ENCODE measurements around the gene C18orf54. TPM values are rescaled to one million over a fixed set of nuclear protein-coding genes. Genes with fewer than 3 reads are reported as not detected.
A peak's percentile ranks its signal among the peaks of the same experiment; 100 is the strongest.

The C18orf54 gene
- total RNA-seq, 4 donors from 2014 or later: 0.37 to 5.1 (median 1.9) TPM

DNA sequence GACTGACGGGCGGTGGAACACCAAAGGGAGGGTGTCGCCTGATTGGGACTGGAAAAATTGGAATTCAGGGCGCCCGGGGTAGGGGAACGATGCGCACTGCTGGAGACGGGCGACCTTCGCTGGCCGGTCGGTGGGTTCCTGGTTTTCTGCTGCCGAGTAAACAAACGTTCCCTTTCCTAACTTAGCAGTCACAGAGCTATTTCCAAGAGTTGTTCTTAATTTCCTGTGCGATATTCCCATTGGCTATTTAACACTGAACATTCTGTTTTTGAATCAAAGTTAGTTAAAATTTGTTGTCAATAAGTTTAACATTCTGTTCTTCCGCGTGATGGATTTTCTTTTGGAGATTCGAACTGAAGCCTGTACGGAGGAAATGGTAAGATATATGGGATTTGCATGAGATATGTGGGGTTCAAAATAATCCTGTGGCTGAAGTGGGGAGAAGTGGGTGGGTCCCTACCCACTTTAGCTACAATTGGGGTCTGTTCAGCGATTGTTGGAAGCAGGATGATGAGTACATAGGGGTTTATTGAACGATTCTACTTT is 862 bp downstream of the C18orf54 start:
- peaks cover 0 to 15% (median 8%) of the 10 kb centered on the region in 4 donors for H3K4me1 ChIP-seq
- H3K4me3 ChIP-seq: peak overlapping the region; percentile 73 to 95 (median 75)
- DNase-seq: no peak
- in situ Hi-C loops (cut with MboI; ENCODE audit: low pct_ligation_motif_present in 1 of 4, low pct_unique_long_range_greater_than_20kb in 1 of 4, low sequenced_read_pairs in 3 of 4) (no loop called here), intact Hi-C loops (cut with DNase I; ENCODE audit: low total_unique reads) (no loop called here)
- H3K27me3 ChIP-seq: no peaks in the 10 kb centered on the region
- no peaks in the 10 kb centered on the region for H3K36me3 ChIP-seq
- H3K27ac ChIP-seq: peak overlapping the region; percentile 69 to 77 (median 76)
- TF ChIP-seq POLR2A (IDR thresholded peaks at IDR 0.05) (no peak), EP300 (IDR thresholded peaks at IDR 0.05; ENCODE audit: low read depth) (no peak), POLR2AphosphoS5 (IDR thresholded peaks at IDR 0.05) (no peak)
- TF ChIP-seq, protein P1, sequence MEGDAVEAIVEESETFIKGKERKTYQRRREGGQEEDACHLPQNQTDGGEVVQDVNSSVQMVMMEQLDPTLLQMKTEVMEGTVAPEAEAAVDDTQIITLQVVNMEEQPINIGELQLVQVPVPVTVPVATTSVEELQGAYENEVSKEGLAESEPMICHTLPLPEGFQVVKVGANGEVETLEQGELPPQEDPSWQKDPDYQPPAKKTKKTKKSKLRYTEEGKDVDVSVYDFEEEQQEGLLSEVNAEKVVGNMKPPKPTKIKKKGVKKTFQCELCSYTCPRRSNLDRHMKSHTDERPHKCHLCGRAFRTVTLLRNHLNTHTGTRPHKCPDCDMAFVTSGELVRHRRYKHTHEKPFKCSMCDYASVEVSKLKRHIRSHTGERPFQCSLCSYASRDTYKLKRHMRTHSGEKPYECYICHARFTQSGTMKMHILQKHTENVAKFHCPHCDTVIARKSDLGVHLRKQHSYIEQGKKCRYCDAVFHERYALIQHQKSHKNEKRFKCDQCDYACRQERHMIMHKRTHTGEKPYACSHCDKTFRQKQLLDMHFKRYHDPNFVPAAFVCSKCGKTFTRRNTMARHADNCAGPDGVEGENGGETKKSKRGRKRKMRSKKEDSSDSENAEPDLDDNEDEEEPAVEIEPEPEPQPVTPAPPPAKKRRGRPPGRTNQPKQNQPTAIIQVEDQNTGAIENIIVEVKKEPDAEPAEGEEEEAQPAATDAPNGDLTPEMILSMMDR (IDR thresholded peaks at IDR 0.05): no peak
- H3K9me3 ChIP-seq: no peaks in the 10 kb centered on the region
- WGBS, 2 donors (ENCODE audit: low coverage in 1 of 2): 1 to 3% methylated on average over 14 to 21 of the region's 21 CpGs

DNA sequence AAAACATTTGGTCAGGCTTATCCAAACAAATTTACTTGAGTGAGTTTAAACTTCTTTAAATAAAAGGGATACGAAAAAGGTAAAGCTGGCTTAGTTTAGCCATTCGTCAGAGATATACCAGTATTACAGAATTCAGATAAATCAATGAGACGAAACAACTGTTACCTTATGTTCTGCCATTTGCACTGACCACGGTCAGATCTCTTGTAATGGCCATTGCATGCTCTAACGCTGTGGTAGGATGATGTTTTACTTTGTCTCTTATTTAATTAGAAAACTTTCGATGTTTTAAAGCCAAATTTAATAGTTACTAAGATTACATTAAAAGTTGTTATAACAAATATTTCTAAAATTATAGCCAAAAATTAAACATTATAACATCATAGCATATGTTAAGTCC is 1.5 kb downstream of the C18orf54 start:
- peak overlapping the region in 1 of 4 donors; percentile 73 for H3K4me3 ChIP-seq
- WGBS, 2 donors (ENCODE audit: low coverage in 1 of 2): 55 to 70% methylated on average over 6 of the region's 6 CpGs
- in situ Hi-C loops (cut with MboI; ENCODE audit: low pct_ligation_motif_present in 1 of 4, low pct_unique_long_range_greater_than_20kb in 1 of 4, low sequenced_read_pairs in 3 of 4): no loop called here

DNA sequence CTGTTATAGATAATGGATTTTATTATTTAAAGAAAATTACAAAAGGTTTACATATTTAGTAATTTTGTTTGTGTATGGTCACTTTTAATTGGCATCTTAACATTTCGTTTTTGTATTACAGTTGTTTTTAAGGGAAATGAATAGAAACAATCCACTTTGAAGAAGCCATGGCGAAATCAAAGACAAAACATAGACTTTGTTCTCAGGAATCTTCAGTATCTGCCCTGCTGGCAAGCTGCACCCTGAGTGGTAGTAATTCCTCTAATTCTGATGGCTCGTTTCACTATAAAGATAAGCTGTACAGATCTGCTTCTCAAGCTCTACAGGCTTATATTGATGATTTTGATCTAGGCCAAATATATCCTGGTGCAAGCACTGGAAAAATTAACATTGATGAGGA is 2.7 kb downstream of the C18orf54 start:
- DNase-seq: no peak
- no peak for TF ChIP-seq EP300 (IDR thresholded peaks at IDR 0.05; ENCODE audit: low read depth)
- TF ChIP-seq POLR2A (IDR thresholded peaks at IDR 0.05): no peak
- TF ChIP-seq, protein P1 (IDR thresholded peaks at IDR 0.05): no peak
- TF ChIP-seq POLR2AphosphoS5 (IDR thresholded peaks at IDR 0.05): no peak
- Histone ChIP-seq H3K27me3 (no peaks in the 10 kb centered on the region), H3K9me3 (no peaks in the 10 kb centered on the region), H3K36me3 (no peaks in the 10 kb centered on the region), H3K4me1 (peaks cover 0 to 15% (median 8%) of the 10 kb centered on the region in 4 donors), H3K4me3 (no peak overlapping the region), H3K27ac (no peak overlapping the region)
- in situ Hi-C loops (cut with MboI; ENCODE audit: low pct_ligation_motif_present in 1 of 4, low pct_unique_long_range_greater_than_20kb in 1 of 4, low sequenced_read_pairs in 3 of 4): no loop called here
- intact Hi-C loops (cut with DNase I; ENCODE audit: low total_unique reads): no loop called here
- WGBS, 2 donors (ENCODE audit: low coverage in 1 of 2): 49 to 79% methylated on average over 2 to 3 of the region's 3 CpGs

More for the DNA sequence above, 1.5 kb downstream of the C18orf54 start:
- intact Hi-C loops (cut with DNase I; ENCODE audit: low total_unique reads): no loop called here
- Histone ChIP-seq H3K4me1 (peaks cover 0 to 15% (median 8%) of the 10 kb centered on the region in 4 donors), H3K27ac (no peak overlapping the region), H3K27me3 (no peaks in the 10 kb centered on the region), H3K9me3 (no peaks in the 10 kb centered on the region), H3K36me3 (no peaks in the 10 kb centered on the region)
- TF ChIP-seq, protein P1 (IDR thresholded peaks at IDR 0.05): no peak
- TF ChIP-seq POLR2AphosphoS5 (IDR thresholded peaks at IDR 0.05): no peak
- TF ChIP-seq POLR2A (IDR thresholded peaks at IDR 0.05): no peak
- TF ChIP-seq EP300 (IDR thresholded peaks at IDR 0.05; ENCODE audit: low read depth): no peak
- DNase-seq: no peak

DNA sequence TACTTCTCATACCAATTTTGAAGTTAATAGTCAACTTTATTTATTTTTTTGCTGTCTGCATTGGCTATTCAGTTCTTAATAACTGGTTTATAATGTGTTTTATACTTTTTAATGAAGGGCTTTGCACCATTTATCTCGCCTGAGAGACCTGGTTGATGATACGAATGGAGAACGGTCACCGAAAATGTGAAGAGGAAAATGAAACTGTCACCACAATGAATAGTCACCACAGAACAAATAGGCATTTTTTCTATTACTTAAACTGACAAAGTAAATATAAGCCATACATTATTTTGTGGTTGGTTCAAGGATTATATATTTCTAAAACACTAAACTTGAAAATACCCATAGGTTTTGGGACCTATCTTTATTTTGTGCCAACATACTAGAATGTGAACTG is 20.4 kb downstream of the C18orf54 start:
- H3K27me3 ChIP-seq: no peaks in the 10 kb centered on the region
- WGBS, 2 donors (ENCODE audit: low coverage in 1 of 2): 76 to 78% methylated on average over 4 of the region's 4 CpGs
- peaks cover 0 to 14% (median 0%) of the 10 kb centered on the region in 4 donors for H3K4me1 ChIP-seq
- H3K9me3 ChIP-seq: no peaks in the 10 kb centered on the region
- no peak for TF ChIP-seq EP300 (IDR thresholded peaks at IDR 0.05; ENCODE audit: low read depth)
- no peak for TF ChIP-seq POLR2AphosphoS5 (IDR thresholded peaks at IDR 0.05)
- TF ChIP-seq POLR2A (IDR thresholded peaks at IDR 0.05): no peak
- TF ChIP-seq, protein P1 (IDR thresholded peaks at IDR 0.05): no peak
- in situ Hi-C loops (cut with MboI; ENCODE audit: low pct_ligation_motif_present in 1 of 4, low pct_unique_long_range_greater_than_20kb in 1 of 4, low sequenced_read_pairs in 3 of 4) (no loop called here), intact Hi-C loops (cut with DNase I; ENCODE audit: low total_unique reads) (no loop called here)
- no peak overlapping the region for H3K27ac ChIP-seq
- H3K4me3 ChIP-seq: no peak overlapping the region
- no peak for DNase-seq
- peaks cover 0 to 5% (median 0%) of the 10 kb centered on the region in 4 donors for H3K36me3 ChIP-seq
